DOHH2 (cell line): ENCODE measurements around the gene IL10RA.

Experiments used
- EZH2phosphoT487 ChIP-seq: fragments of 200-600 bp; sonication (generic); IDR thresholded peaks from 2 replicates; pipeline ENCODE4 v1.6.1; 2017; ENCODE audit warnings: borderline replicate concordance, mild to moderate bottlenecking, antibody characterized with exemption, low read length, moderate library complexity, mixed read lengths
- TF ChIP-seq, protein P1 (sequence below): fragments of 200-600 bp; sonication (generic); IDR thresholded peaks from one replicate; pipeline ENCODE4 v1.5.1; 2014; ENCODE audit warnings: antibody characterized with exemption, mild to moderate bottlenecking, low read depth, low read length; ENCODE audit not compliant: poor library complexity, severe bottlenecking

DNA sequence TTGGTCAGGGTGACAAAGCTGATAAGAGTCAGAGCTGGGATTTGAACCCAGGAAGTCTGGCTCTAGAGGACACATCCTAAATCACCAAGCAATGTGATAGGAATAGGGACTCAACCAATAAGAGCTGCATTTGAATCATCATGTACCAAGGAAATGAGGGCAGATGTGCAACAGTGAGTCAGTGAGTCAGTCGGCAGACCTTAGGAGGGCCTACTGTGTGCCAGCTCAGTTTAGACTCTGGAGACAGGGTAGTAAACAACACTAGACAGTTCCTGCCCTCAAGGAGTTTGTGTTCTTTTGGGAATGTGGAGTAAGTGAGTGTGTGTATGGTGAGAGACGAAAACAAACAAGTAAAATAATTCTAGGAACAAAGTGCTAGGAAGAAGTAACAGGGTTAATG lies 11.2 kb downstream of the IL10RA start:
- TF ChIP-seq, protein P1, sequence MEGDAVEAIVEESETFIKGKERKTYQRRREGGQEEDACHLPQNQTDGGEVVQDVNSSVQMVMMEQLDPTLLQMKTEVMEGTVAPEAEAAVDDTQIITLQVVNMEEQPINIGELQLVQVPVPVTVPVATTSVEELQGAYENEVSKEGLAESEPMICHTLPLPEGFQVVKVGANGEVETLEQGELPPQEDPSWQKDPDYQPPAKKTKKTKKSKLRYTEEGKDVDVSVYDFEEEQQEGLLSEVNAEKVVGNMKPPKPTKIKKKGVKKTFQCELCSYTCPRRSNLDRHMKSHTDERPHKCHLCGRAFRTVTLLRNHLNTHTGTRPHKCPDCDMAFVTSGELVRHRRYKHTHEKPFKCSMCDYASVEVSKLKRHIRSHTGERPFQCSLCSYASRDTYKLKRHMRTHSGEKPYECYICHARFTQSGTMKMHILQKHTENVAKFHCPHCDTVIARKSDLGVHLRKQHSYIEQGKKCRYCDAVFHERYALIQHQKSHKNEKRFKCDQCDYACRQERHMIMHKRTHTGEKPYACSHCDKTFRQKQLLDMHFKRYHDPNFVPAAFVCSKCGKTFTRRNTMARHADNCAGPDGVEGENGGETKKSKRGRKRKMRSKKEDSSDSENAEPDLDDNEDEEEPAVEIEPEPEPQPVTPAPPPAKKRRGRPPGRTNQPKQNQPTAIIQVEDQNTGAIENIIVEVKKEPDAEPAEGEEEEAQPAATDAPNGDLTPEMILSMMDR, result no peak
- no peak for TF ChIP-seq EZH2phosphoT487
